ENCODE data around the gene PLA2G6. TPM values are rescaled to one million over a fixed set of nuclear protein-coding genes. Genes with fewer than 3 reads are reported as not detected.
A peak's percentile ranks its signal among the peaks of the same experiment; 100 is the strongest.

Gene PLA2G6
- total and polyA plus RNA-seq, 9 of the 15 experiments (the other 6 are each of a cell fraction or from before 2014, with no cell fraction given): 0.11 to 12.2 (median 9.7) TPM

DNA sequence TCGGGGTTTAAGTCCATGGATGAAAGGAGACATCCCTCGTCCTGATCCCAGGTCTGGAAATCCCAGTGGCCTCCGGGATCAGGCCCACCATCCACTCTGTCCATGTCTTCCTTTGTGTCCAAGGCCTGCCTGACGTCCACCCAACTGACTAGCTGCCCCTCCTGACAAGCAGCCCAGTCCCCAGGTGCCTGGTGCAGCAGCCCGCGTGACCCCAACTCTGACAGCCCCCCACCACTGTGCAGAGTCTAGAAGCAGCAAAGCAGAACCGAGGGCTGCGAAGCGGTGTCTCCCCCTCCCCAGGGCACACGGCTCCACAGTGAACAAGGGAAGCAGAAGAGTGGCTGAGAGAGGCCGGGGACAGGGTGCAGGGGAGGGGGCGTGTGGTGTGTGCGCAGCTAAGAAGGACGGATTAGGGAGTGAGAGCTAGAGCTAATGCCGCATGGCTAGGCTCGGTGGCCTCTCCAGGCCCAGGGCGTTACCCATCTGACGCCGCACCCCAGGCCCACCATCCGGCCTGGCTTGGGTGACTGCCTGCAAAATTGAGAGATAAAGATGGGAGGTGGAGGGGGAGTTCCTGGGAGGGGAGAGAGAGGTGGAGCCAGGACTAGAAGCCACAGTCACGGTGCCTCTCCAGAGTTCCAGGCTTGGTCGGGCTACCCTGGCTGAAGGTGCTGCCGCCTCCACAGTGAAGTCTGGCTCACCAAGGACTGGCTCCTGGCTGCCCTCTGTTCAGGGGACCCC is 54.5 kb downstream of the PLA2G6 start (continued):
- TF ChIP-seq RBFOX2 (IDR thresholded peaks at IDR 0.05; ENCODE audit: low read depth, low read length): peak; percentile 79
- peak in 1 of 2 experiments; percentile 39; a peak in 2 of 4 replicates for TF ChIP-seq MAZ (CRISPR knock-in tag; conservative IDR thresholded peaks at IDR 0.05 in 1 of 2, IDR thresholded peaks at IDR 0.05 in 1 of 2)
- TF ChIP-seq CBFA2T2 (conservative IDR thresholded peaks at IDR 0.05): peak; percentile 29; the same call in 1 of the 2 replicates
- TF ChIP-seq POLR2B (IDR thresholded peaks at IDR 0.05; ENCODE audit: low read depth, partially characterized antibody): peak; percentile 54
- TF ChIP-seq ERF (CRISPR knock-in tag; IDR thresholded peaks at IDR 0.05): no peak
- no peak for TF ChIP-seq RFX1 (IDR thresholded peaks at IDR 0.05)
- TF ChIP-seq, protein P1, sequence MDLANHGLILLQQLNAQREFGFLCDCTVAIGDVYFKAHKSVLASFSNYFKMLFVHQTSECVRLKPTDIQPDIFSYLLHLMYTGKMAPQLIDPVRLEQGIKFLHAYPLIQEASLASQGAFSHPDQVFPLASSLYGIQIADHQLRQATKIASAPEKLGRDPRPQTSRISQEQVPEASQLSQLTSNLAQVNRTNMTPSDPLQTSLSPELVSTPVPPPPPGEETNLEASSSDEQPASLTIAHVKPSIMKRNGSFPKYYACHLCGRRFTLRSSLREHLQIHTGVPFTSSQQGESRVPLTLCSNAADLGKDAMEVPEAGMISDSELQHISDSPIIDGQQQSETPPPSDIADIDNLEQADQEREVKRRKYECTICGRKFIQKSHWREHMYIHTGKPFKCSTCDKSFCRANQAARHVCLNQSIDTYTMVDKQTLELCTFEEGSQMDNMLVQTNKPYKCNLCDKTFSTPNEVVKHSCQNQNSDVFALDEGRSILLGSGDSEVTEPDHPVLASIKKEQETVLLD (IDR thresholded peaks at IDR 0.05): 0 out of 2 replicates have a peak, but pooled peaks have one; percentile 45
- no peak; a peak in 1 of 4 replicates for TF ChIP-seq ARNT (IDR thresholded peaks at IDR 0.05)
- TF ChIP-seq RCOR1 (IDR thresholded peaks at IDR 0.05; ENCODE audit: borderline replicate concordance in 1 of 2, low read depth in 2 of 2, low read length in 2 of 2): peak in 1 of 2 experiments; percentile 74; a peak in 2 of 4 replicates
- TF ChIP-seq TAF7 (tag; IDR thresholded peaks at IDR 0.05): 0 out of 2 replicates have a peak, but pooled peaks have one; percentile 10
- TF ChIP-seq POLR2AphosphoS5 (IDR thresholded peaks at IDR 0.05; ENCODE audit: control insufficient read depth, insufficient read depth, low read depth, low read length): peak; percentile 34; the same call in 1 of the 2 replicates
- TF ChIP-seq, protein P2, sequence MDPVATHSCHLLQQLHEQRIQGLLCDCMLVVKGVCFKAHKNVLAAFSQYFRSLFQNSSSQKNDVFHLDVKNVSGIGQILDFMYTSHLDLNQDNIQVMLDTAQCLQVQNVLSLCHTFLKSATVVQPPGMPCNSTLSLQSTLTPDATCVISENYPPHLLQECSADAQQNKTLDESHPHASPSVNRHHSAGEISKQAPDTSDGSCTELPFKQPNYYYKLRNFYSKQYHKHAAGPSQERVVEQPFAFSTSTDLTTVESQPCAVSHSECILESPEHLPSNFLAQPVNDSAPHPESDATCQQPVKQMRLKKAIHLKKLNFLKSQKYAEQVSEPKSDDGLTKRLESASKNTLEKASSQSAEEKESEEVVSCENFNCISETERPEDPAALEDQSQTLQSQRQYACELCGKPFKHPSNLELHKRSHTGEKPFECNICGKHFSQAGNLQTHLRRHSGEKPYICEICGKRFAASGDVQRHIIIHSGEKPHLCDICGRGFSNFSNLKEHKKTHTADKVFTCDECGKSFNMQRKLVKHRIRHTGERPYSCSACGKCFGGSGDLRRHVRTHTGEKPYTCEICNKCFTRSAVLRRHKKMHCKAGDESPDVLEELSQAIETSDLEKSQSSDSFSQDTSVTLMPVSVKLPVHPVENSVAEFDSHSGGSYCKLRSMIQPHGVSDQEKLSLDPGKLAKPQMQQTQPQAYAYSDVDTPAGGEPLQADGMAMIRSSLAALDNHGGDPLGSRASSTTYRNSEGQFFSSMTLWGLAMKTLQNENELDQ (CRISPR knock-in tag; IDR thresholded peaks at IDR 0.05; ENCODE audit: borderline replicate concordance): no peak
- TF ChIP-seq FOXJ3 (CRISPR knock-in tag; IDR thresholded peaks at IDR 0.05): no peak
- TF ChIP-seq ZNF263 (CRISPR knock-in tag; IDR thresholded peaks at IDR 0.05; ENCODE audit: borderline replicate concordance): no peak
- TF ChIP-seq, protein P3, sequence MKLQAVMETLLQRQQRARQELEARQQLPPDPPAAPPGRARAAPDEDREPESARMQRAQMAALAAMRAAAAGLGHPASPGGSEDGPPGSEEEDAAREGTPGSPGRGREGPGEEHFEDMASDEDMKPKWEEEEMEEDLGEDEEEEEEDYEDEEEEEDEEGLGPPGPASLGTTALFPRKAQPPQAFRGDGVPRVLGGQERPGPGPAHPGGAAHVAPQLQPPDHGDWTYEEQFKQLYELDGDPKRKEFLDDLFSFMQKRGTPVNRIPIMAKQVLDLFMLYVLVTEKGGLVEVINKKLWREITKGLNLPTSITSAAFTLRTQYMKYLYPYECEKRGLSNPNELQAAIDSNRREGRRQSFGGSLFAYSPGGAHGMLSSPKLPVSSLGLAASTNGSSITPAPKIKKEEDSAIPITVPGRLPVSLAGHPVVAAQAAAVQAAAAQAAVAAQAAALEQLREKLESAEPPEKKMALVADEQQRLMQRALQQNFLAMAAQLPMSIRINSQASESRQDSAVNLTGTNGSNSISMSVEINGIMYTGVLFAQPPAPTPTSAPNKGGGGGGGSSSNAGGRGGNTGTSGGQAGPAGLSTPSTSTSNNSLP (IDR thresholded peaks at IDR 0.05; ENCODE audit: borderline replicate concordance, low read depth, low read length): no peak
- TF ChIP-seq, protein P4, sequence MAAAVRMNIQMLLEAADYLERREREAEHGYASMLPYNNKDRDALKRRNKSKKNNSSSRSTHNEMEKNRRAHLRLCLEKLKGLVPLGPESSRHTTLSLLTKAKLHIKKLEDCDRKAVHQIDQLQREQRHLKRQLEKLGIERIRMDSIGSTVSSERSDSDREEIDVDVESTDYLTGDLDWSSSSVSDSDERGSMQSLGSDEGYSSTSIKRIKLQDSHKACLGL (CRISPR knock-in tag; IDR thresholded peaks at IDR 0.05; ENCODE audit: borderline replicate concordance, poor library complexity, severe bottlenecking): no peak
- TF ChIP-seq ZBTB17 (CRISPR knock-in tag; IDR thresholded peaks at IDR 0.05): 0 out of 2 replicates have a peak, but pooled peaks have one; percentile 40
- TF ChIP-seq ETV5 (CRISPR knock-in tag; IDR thresholded peaks at IDR 0.05; ENCODE audit: low read depth): peak; percentile 53
- no peak for TF ChIP-seq SREBF1 (IDR thresholded peaks at IDR 0.05; ENCODE audit: borderline replicate concordance, low read depth, low read length)
- TF ChIP-seq SRSF1 (IDR thresholded peaks at IDR 0.05; ENCODE audit: low read depth, low read length): no peak
- TF ChIP-seq PTTG1 (tag; IDR thresholded peaks at IDR 0.05; ENCODE audit: low read depth): no peak

Data from K562 (cell line).